ENCODE data around the gene KRTAP13-4.

KRTAP13-4 gene

GRCh38 chr21:30448514-30448913, 18.5 kb downstream of the KRTAP13-4 start:
- TF ChIP-seq GATA3 (IDR thresholded peaks at IDR 0.05; ENCODE audit: low read depth, low read length) (no peak), GATA2 (IDR thresholded peaks at IDR 0.05; ENCODE audit: low read depth, low read length) (no peak)

GRCh38 chr21:30463713-30464112, 33.7 kb downstream of the KRTAP13-4 start:
- TF ChIP-seq GATA3 (IDR thresholded peaks at IDR 0.05; ENCODE audit: low read depth, low read length) = no peak
- no peak for TF ChIP-seq GATA2 (IDR thresholded peaks at IDR 0.05; ENCODE audit: low read depth, low read length)

GRCh38 chr21:30468900-30469714, 39.1 kb downstream of the KRTAP13-4 start:
- TF ChIP-seq GATA3 (IDR thresholded peaks at IDR 0.05; ENCODE audit: low read depth, low read length) (no peak), GATA2 (IDR thresholded peaks at IDR 0.05; ENCODE audit: low read depth, low read length) (no peak)

- TF ChIP-seq GATA3 (IDR thresholded peaks at IDR 0.05; ENCODE audit: low read depth, low read length) (no peak), GATA2 (IDR thresholded peaks at IDR 0.05; ENCODE audit: low read depth, low read length) (no peak)
Measured at GRCh38 chr21:30478004-30478403, 48.0 kb downstream of the KRTAP13-4 start.

- TF ChIP-seq GATA2 (IDR thresholded peaks at IDR 0.05; ENCODE audit: low read depth, low read length) = no peak
- TF ChIP-seq GATA3 (IDR thresholded peaks at IDR 0.05; ENCODE audit: low read depth, low read length) = no peak
Measured at GRCh38 chr21:30479259-30479658, 49.2 kb downstream of the KRTAP13-4 start.

- TF ChIP-seq GATA3 (IDR thresholded peaks at IDR 0.05; ENCODE audit: low read depth, low read length) (no peak), GATA2 (IDR thresholded peaks at IDR 0.05; ENCODE audit: low read depth, low read length) (no peak)
Measured at GRCh38 chr21:30480145-30480544, 50.1 kb downstream of the KRTAP13-4 start, which contains the start of gene KRTAP19-1. KRTAP19-1 (minus strand) TSS chr21:30480367; CDS start chr21:30480317, 50 bp downstream.

Measured in SH-SY5Y (cell line).